SU-DHL-6 (cell line): ENCODE results near the gene KANSL3.

Experiments
- EZH2phosphoT487 ChIP-seq: fragments of 200-600 bp; sonication (generic), shearing (Covaris generic); conservative IDR thresholded peaks from 2 replicates; pipeline ENCODE4 v1.6.1; 2018; ENCODE audit warnings: mild to moderate bottlenecking, antibody characterized with exemption, low read length, moderate library complexity, mixed read lengths
- TF ChIP-seq, protein P1 (sequence below): fragments of 200-600 bp; sonication (generic); IDR thresholded peaks from one replicate; pipeline ENCODE4 v1.5.1; 2017; ENCODE audit warnings: antibody characterized with exemption, mild to moderate bottlenecking, low read length, moderate library complexity; ENCODE audit not compliant: insufficient read depth, poor library complexity, severe bottlenecking

GRCh38 chr2:96554293-96555145 is 83.6 kb downstream of the KANSL3 start:
- TF ChIP-seq EZH2phosphoT487, result no peak
- TF ChIP-seq, protein P1, sequence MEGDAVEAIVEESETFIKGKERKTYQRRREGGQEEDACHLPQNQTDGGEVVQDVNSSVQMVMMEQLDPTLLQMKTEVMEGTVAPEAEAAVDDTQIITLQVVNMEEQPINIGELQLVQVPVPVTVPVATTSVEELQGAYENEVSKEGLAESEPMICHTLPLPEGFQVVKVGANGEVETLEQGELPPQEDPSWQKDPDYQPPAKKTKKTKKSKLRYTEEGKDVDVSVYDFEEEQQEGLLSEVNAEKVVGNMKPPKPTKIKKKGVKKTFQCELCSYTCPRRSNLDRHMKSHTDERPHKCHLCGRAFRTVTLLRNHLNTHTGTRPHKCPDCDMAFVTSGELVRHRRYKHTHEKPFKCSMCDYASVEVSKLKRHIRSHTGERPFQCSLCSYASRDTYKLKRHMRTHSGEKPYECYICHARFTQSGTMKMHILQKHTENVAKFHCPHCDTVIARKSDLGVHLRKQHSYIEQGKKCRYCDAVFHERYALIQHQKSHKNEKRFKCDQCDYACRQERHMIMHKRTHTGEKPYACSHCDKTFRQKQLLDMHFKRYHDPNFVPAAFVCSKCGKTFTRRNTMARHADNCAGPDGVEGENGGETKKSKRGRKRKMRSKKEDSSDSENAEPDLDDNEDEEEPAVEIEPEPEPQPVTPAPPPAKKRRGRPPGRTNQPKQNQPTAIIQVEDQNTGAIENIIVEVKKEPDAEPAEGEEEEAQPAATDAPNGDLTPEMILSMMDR, result peak; percentile 79
